Measurements from ENCODE around the gene PCDHB16.
"Not testable (repeated sequence)": the region's sequence is repeated elsewhere in the genome, so short reads cannot be mapped to it uniquely, and the experiment has no call there.

DNA sequence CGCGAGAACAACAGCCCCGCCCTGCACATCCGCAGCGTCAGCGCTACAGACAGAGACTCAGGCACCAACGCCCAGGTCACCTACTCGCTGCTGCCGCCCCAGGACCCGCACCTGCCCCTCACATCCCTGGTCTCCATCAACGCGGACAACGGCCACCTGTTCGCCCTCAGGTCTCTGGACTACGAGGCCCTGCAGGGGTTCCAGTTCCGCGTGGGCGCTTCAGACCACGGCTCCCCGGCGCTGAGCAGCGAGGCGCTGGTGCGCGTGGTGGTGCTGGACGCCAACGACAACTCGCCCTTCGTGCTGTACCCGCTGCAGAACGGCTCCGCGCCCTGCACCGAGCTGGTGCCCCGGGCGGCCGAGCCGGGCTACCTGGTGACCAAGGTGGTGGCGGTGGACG is 33.3 kb downstream of the PCDHB16 start:
- not testable (repeated sequence) for TF ChIP-seq EZH2 (IDR thresholded peaks at IDR 0.05; ENCODE audit: insufficient read depth, poor library complexity, severe bottlenecking); EZH2phosphoT487 (IDR thresholded peaks at IDR 0.05; ENCODE audit: insufficient read depth, low read depth)

Measured in GM23248 (cell line).